Brain microvascular endothelial cell (primary cell): Measurements from ENCODE around the gene PIP4K2C.
"Not testable (repeated sequence)": the region's sequence is repeated elsewhere in the genome, so short reads cannot be mapped to it uniquely, and the experiment has no call there.

Experiments
- DNase-seq: peaks from one replicate; pipeline ENCODE4 v3.0.0-alpha.2; 2020
- H3K27ac ChIP-seq: fragments of 250-450 bp; sonication (Bioruptor Pico); 2 replicates; pipeline ENCODE4 v1.5.1; 2020; ENCODE audit warnings: mild to moderate bottlenecking, moderate library complexity
- H3K27me3 ChIP-seq: fragments of 250-450 bp; sonication (Bioruptor Pico); replicated peaks from 2 replicates; pipeline ENCODE4 v1.5.1; 2020; ENCODE audit warnings: mild to moderate bottlenecking
- H3K36me3 ChIP-seq: fragments of 250-450 bp; sonication (Bioruptor Pico); replicated peaks from 2 replicates; pipeline ENCODE4 v1.5.1; 2020; ENCODE audit warnings: mild to moderate bottlenecking
- H3K4me3 ChIP-seq: 2 replicates; pipeline ENCODE4 v1.5.1; 2011; ENCODE audit warnings: low read depth, mild to moderate bottlenecking, control low read depth, low read length, moderate library complexity
- CTCF ChIP-seq: IDR thresholded peaks from 2 replicates; pipeline ENCODE4 v1.5.1; 2011; ENCODE audit warnings: low read depth, mild to moderate bottlenecking, moderate library complexity, low read length, control low read depth, inconsistent platforms; ENCODE audit errors: missing control alignments
- in situ Hi-C: cut with HindIII; loops from 2 replicates; pipeline ENCODE4 v1.10.0; 2017; ENCODE audit warnings: low sequenced_read_pairs, low pct_ligation_motif_present

Gene PIP4K2C

GRCh38 chr12:57640175-57641042, 49.4 kb downstream of the PIP4K2C start:
- no peak for TF ChIP-seq CTCF
- Histone ChIP-seq H3K27ac (no peak overlapping the region), H3K4me3 (no peak overlapping the region), H3K36me3 (no peaks in the 10 kb centered on the region), H3K27me3 (peaks cover 2% of the 10 kb centered on the region)
- DNase-seq, result no peak
- in situ Hi-C loops, result no loop called here

- in situ Hi-C loops, result no loop called here
These were observed 50.9 kb downstream of the PIP4K2C start for GRCh38 chr12:57641699-57642442.

GRCh38 chr12:57645990-57646658, 55.1 kb downstream of the PIP4K2C start:
- H3K27me3 ChIP-seq, in situ Hi-C loops, DNase-seq, H3K27ac ChIP-seq, H3K36me3 ChIP-seq, H3K4me3 ChIP-seq: not testable (repeated sequence)

More at GRCh38 chr12:57641699-57642442, 50.9 kb downstream of the PIP4K2C start:
- H3K27me3 ChIP-seq, result peaks cover 2% of the 10 kb centered on the region
- no peaks in the 10 kb centered on the region for H3K36me3 ChIP-seq
- no peak overlapping the region for H3K27ac ChIP-seq
- DNase-seq, result no peak
- TF ChIP-seq CTCF, result no peak
- H3K4me3 ChIP-seq, result no peak overlapping the region

- DNase-seq, H3K36me3 ChIP-seq, H3K27ac ChIP-seq, H3K27me3 ChIP-seq, in situ Hi-C loops, H3K4me3 ChIP-seq: not testable (repeated sequence)
These were observed 55.7 kb downstream of the PIP4K2C start for GRCh38 chr12:57646659-57647049.
